ENCODE measurements around the gene NFIA.

Gene NFIA

GRCh38 chr1:61082311-61083012 lies at the start of gene NFIA:
TSS of gene NFIA (plus strand) at chr1:61082561.
- DNase-seq: no peak

GRCh38 chr1:61035880-61036279 lies 46.5 kb upstream of the NFIA start:
- no peak for DNase-seq

GRCh38 chr1:61042466-61043009 lies 39.8 kb upstream of the NFIA start:
- no peak for DNase-seq

GRCh38 chr1:61043010-61043820 lies 39.1 kb upstream of the NFIA start:
- peak; percentile 76 for DNase-seq

GRCh38 chr1:61046434-61046833 lies 35.9 kb upstream of the NFIA start:
- DNase-seq: no peak

- DNase-seq: no peak
Observed at GRCh38 chr1:61047061-61047460, 35.3 kb upstream of the NFIA start.

- peak; percentile 85 for DNase-seq
Observed at GRCh38 chr1:61049850-61050540, 32.4 kb upstream of the NFIA start.

GRCh38 chr1:61050541-61051442 lies 31.6 kb upstream of the NFIA start:
- no peak for DNase-seq

GRCh38 chr1:61051443-61051718 lies 31.0 kb upstream of the NFIA start:
- no peak for DNase-seq

- no peak for DNase-seq
Observed at GRCh38 chr1:61051719-61052394, 30.5 kb upstream of the NFIA start.

GRCh38 chr1:61052395-61053225 lies 29.8 kb upstream of the NFIA start:
- DNase-seq: no peak

- no peak for DNase-seq
Observed at GRCh38 chr1:61053226-61053711, 29.1 kb upstream of the NFIA start.

- no peak for DNase-seq
Observed at GRCh38 chr1:61053712-61054600, 28.4 kb upstream of the NFIA start.

GRCh38 chr1:61054601-61054993 lies 27.8 kb upstream of the NFIA start:
- DNase-seq: no peak

GRCh38 chr1:61055110-61055614 lies 27.2 kb upstream of the NFIA start:
- DNase-seq: no peak

- no peak for DNase-seq
Observed at GRCh38 chr1:61056196-61056572, 26.2 kb upstream of the NFIA start.

- peak; percentile 29 for DNase-seq
Observed at GRCh38 chr1:61056573-61057439, 25.6 kb upstream of the NFIA start.

- no peak for DNase-seq
Observed at GRCh38 chr1:61058483-61059245, 23.7 kb upstream of the NFIA start.

Measured in CD4-positive, alpha-beta T cell treated with Interleukin-15 for 1 hour (primary cell).